LNCaP clone FGC (cell line): Measurements from ENCODE around the gene MIF4GD.
"Not testable (repeated sequence)": the region's sequence is repeated elsewhere in the genome, so short reads cannot be mapped to it uniquely, and the experiment has no call there.

ENCODE experiments used
- DNase-seq: peaks from one replicate; pipeline ENCODE4 v3.0.0-alpha.2; 2011; ENCODE audit warnings: low read depth
- H3K4me3 ChIP-seq: 2 replicates; pipeline ENCODE4 v1.5.1; 2011; ENCODE audit warnings: mild to moderate bottlenecking, low read depth, low read length, control low read depth
- TF ChIP-seq, protein P1 (sequence below): IDR thresholded peaks from 2 replicates; pipeline ENCODE4 v1.5.1; 2012; ENCODE audit warnings: mild to moderate bottlenecking; ENCODE audit not compliant: control insufficient read depth, insufficient read depth; ENCODE audit errors: extremely low read depth

MIF4GD gene

DNA sequence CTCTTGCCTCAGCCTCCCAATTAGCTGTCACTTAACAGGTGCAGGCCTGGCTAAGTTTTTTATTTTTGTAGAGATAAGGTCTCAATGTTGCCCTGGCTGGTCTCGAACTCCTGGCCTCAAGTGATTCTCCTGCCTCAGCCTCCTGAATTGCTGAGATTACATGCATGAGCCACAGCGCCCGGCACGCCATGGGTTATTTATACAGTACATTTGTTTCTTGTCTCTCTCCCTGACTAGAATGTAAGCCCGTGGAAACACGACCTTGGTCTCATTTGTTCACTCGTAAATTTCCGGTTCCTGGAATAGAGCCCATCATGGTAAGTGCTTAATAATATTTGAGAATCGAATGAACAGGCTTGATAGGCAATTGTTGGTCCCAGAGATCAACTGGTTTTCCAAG is 16.2 kb upstream of the MIF4GD start:
- DNase-seq, result no peak
- TF ChIP-seq, protein P1, sequence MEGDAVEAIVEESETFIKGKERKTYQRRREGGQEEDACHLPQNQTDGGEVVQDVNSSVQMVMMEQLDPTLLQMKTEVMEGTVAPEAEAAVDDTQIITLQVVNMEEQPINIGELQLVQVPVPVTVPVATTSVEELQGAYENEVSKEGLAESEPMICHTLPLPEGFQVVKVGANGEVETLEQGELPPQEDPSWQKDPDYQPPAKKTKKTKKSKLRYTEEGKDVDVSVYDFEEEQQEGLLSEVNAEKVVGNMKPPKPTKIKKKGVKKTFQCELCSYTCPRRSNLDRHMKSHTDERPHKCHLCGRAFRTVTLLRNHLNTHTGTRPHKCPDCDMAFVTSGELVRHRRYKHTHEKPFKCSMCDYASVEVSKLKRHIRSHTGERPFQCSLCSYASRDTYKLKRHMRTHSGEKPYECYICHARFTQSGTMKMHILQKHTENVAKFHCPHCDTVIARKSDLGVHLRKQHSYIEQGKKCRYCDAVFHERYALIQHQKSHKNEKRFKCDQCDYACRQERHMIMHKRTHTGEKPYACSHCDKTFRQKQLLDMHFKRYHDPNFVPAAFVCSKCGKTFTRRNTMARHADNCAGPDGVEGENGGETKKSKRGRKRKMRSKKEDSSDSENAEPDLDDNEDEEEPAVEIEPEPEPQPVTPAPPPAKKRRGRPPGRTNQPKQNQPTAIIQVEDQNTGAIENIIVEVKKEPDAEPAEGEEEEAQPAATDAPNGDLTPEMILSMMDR, result no peak
- H3K4me3 ChIP-seq, result no peak overlapping the region

DNA sequence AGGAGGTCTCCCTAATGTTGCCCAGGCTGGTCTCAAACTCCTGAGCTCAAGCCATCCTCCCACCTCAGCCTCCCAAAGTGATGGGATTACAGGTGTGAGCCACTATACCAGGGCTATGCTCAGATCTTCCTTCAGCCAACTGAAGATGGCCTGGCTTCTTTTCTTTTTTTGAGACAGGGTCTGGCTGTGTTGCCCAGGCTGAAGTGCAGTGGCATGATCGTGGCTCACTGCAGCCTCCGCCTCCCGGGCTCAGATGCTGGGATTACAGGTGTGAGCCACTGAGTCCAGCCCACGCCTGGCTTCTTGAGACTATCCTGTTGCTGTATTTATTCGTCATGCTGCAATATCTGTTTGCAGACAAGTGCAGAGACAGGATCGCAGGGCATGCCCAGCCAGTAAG is 14.1 kb upstream of the MIF4GD start:
- no peak for DNase-seq
- H3K4me3 ChIP-seq, result no peak overlapping the region
- TF ChIP-seq, protein P1, result no peak

DNA sequence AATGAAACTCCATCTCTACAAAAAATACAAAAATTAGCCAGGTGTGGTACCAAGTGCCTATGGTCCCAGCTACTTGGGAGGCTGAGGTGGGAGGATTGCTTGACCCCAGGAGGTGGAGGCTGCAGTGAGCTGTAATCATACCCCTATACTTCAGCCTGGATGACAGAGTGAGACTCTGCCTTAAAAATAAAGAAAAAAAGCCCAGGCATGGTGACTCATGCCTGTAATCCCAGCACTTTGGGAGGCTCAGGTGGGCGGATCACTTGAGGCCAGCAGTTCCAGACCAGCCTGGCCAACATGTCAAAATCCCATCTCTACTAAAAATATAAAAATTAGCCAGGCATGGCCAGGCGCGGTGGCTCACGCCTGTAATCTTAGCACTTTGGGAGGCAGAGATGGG is 9.2 kb upstream of the MIF4GD start:
- DNase-seq, H3K4me3 ChIP-seq: not testable (repeated sequence)

DNA sequence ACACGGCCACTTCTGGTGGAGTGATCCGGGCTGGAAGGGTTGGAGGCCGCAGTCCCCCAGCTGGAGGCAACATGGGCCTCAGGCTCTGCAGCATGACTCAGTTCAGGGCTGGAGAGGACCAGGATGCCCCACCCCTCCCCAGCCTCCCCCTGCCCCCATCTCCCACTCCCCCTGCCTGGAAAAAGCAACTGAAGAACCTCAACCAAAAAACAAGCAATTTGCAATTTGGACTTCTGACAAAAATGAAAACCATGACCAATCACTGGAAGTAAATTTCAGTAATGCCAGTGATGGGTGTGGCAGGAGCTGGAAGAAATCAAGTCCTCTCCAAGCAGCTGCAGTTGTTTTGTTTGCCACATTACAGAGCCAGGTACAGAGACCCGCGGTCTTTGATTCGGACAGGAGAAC is 6.6 kb upstream of the MIF4GD start:
- DNase-seq, result no peak
- no peak overlapping the region for H3K4me3 ChIP-seq
- TF ChIP-seq, protein P1, result no peak

DNA sequence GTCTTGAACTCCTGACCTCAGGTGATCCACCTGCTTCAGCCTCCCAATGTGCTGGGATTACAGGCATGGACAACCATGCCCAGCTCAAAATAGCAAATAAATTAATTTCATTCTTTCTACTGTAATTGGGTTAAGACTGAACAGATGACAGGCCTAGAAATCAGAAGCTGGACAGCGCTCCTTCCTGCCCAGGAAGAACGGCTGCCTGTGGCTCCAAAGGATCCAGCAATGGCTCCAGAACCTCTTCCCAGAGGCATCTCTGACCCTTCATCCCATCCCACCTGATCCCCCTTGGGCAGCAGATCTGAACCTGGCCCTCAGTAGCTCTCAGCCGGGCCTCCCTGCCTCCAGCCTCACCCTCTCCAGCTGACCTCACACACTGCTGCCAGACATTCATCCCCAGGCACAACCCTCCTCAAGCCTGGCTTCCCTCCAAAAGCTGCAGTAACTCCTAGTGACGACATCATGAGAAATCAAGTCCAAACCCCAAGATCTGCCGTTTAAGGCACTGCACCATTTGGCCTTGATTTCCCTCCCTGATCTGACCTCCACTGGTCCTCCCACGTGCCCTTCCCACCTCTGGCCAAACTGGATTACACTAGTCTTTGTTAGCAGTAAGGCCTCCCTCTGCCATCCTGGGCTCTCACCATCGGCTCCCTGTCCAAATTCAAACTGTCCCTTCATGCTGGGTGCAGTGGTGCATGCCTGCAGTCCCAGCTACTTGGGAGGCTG is 3.1 kb upstream of the MIF4GD start:
- H3K4me3 ChIP-seq, result no peak overlapping the region
- DNase-seq, result no peak
- TF ChIP-seq, protein P1, result no peak

DNA sequence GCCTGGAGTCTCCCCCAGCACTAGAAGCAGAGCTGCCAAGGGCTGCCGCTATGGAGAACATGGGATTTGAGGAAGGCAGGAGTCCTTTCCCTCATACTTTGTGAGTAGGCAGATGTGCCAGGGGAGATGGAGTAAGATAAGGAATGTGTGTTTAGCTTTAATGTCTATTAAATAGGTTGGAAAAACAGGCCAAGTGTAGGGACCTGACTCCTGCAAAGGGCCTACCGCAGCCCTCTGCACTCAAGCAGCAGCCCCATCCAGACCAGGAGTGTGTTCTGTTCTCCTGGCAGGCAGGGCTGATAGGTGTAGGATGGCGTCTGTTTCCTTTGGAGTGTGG is 1.8 kb upstream of the MIF4GD start:
- no peak for DNase-seq

DNA sequence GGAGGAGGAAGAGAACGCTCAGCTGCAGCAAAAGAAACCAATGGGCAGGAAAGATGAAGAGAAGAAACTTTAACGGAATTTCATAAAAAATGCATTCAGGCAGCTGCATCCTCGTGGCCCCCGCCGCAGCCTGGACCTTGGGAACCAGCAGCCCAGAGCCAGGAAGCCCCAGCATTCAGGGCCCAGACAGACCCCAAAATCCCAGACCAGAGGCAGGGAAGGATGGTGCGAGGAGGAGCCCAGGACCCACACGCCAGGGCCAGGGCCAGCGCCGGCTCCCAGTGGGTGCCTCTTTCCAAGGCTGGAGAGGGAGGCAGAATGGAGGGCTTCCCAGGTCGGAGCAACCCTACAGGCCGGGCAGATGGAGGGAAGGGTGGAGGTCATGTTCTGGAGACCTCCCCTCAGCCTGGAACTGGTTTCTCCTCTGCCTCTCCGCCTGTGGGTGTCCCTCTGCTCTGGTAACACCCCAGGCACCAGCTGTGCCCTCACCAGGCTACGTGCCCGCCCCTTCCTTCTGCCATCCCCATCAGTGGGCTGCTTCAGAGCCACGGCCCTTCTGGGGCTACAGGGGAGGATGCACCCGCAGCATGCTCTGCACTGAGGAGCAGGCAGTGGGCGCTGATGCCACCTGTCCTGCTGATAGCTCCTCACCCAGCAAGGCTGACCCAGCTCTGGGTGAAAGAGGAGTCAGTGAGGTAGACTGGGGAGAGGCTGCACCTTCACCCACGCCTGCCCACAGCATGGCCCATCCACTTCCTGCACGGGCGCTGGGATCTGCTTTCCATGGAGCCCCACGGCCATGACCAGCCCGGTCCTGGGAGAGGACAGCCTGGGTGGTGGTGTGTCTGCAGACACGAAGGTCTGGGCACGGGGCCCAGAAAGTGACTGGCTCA is 1.2 kb upstream of the MIF4GD start:
- peak overlapping the region; percentile 92 for H3K4me3 ChIP-seq
- TF ChIP-seq, protein P1, result no peak
- no peak for DNase-seq

More for the DNA sequence above, 1.8 kb upstream of the MIF4GD start:
- no peak overlapping the region for H3K4me3 ChIP-seq
- TF ChIP-seq, protein P1, result no peak
